Loucy (cell line): ENCODE data around the gene PLIN4.

Source experiments
- H2AFZ ChIP-seq: fragments of 200-600 bp; sonication (generic); 2 replicates; pipeline ENCODE4 v1.6.0; 2016; ENCODE audit warnings: antibody characterized with exemption, mild to moderate bottlenecking, low read length, moderate library complexity
- H3F3A ChIP-seq: fragments of 200-600 bp; 2 replicates; pipeline ENCODE4 v1.6.0; 2016; ENCODE audit warnings: antibody characterized with exemption, low read depth, mild to moderate bottlenecking
- H3K27me3 ChIP-seq: fragments of 200-600 bp; sonication (generic); 2 replicates; pipeline ENCODE4 v1.6.1; 2014; ENCODE audit warnings: low read length, mild to moderate bottlenecking; ENCODE audit not compliant: insufficient read depth, poor library complexity, severe bottlenecking
- H3K36me3 ChIP-seq: fragments of 200-600 bp; sonication (generic); 2 replicates; pipeline ENCODE4 v1.6.1; 2016; ENCODE audit warnings: low read length; ENCODE audit not compliant: insufficient read depth
- H3K4me1 ChIP-seq: fragments of 200-600 bp; sonication (generic); 2 replicates; pipeline ENCODE4 v1.5.1; 2014; ENCODE audit warnings: low read length, mild to moderate bottlenecking; ENCODE audit not compliant: insufficient read depth, poor library complexity, severe bottlenecking
- H3K4me2 ChIP-seq: fragments of 200-600 bp; sonication (generic); 2 replicates; pipeline ENCODE4 v1.6.0; 2014; ENCODE audit warnings: antibody characterized with exemption, low read length, low read depth, mild to moderate bottlenecking; ENCODE audit not compliant: poor library complexity, severe bottlenecking
- H3K4me3 ChIP-seq: fragments of 200-600 bp; sonication (generic); 2 replicates; pipeline ENCODE4 v1.5.1; 2014; ENCODE audit warnings: low read length, mild to moderate bottlenecking, mixed read lengths; ENCODE audit not compliant: poor library complexity, severe bottlenecking
- H3K79me2 ChIP-seq: fragments of 200-600 bp; sonication (generic); 2 replicates; pipeline ENCODE4 v1.6.1; 2014; ENCODE audit warnings: low read length; ENCODE audit not compliant: insufficient read depth
- H3K9ac ChIP-seq: fragments of 200-600 bp; sonication (generic); 2 replicates; pipeline ENCODE4 v1.6.0; 2014; ENCODE audit warnings: mild to moderate bottlenecking, low read depth, low read length, moderate library complexity; ENCODE audit not compliant: poor library complexity, severe bottlenecking
- H3K9me2 ChIP-seq: fragments of 200-600 bp; sonication (generic); replicated peaks from 2 replicates; pipeline ENCODE4 v1.6.1; 2016; ENCODE audit warnings: low read depth, low read length, mixed read lengths
- H3K9me3 ChIP-seq: fragments of 200-600 bp; sonication (generic); 2 replicates; pipeline ENCODE4 v1.6.1; 2014; ENCODE audit warnings: mild to moderate bottlenecking, antibody characterized with exemption, low read length, low read depth; ENCODE audit not compliant: insufficient read depth
- H4K20me1 ChIP-seq: fragments of 200-600 bp; sonication (generic); 2 replicates; pipeline ENCODE4 v1.6.0; 2014; ENCODE audit warnings: antibody characterized with exemption, low read length, mild to moderate bottlenecking; ENCODE audit not compliant: insufficient read depth, poor library complexity, severe bottlenecking
- EZH2phosphoT487 ChIP-seq: fragments of 200-600 bp; IDR thresholded peaks from 2 replicates; pipeline ENCODE4 v1.6.1; 2018; ENCODE audit warnings: antibody characterized with exemption, mild to moderate bottlenecking, moderate library complexity, borderline replicate concordance
- TF ChIP-seq, protein P1 (sequence below): fragments of 200-600 bp; sonication (generic); conservative IDR thresholded peaks from 2 replicates; pipeline ENCODE4 v1.5.1; 2014; ENCODE audit warnings: mild to moderate bottlenecking, antibody characterized with exemption, low read length

Gene PLIN4

GRCh38 chr19:4495471-4495870 is 22.8 kb downstream of the PLIN4 start:
- TF ChIP-seq EZH2phosphoT487, result no peak
- TF ChIP-seq, protein P1, sequence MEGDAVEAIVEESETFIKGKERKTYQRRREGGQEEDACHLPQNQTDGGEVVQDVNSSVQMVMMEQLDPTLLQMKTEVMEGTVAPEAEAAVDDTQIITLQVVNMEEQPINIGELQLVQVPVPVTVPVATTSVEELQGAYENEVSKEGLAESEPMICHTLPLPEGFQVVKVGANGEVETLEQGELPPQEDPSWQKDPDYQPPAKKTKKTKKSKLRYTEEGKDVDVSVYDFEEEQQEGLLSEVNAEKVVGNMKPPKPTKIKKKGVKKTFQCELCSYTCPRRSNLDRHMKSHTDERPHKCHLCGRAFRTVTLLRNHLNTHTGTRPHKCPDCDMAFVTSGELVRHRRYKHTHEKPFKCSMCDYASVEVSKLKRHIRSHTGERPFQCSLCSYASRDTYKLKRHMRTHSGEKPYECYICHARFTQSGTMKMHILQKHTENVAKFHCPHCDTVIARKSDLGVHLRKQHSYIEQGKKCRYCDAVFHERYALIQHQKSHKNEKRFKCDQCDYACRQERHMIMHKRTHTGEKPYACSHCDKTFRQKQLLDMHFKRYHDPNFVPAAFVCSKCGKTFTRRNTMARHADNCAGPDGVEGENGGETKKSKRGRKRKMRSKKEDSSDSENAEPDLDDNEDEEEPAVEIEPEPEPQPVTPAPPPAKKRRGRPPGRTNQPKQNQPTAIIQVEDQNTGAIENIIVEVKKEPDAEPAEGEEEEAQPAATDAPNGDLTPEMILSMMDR, result no peak
- Histone ChIP-seq H3K36me3 (peaks cover 55% of the 10 kb centered on the region; the same call in 1 of the 2 replicates), H3K9me3 (no peaks in the 10 kb centered on the region), H4K20me1 (no peaks in the 10 kb centered on the region), H3K4me3 (no peak overlapping the region), H3K4me1 (no peaks in the 10 kb centered on the region), H3K4me2 (no peak overlapping the region), H3K79me2 (no peaks in the 10 kb centered on the region), H2AFZ (no peak overlapping the region), H3K27me3 (no peaks in the 10 kb centered on the region), H3K9ac (no peak overlapping the region), H3F3A (no peaks in the 10 kb centered on the region), H3K9me2 (no peaks in the 10 kb centered on the region)

DNA sequence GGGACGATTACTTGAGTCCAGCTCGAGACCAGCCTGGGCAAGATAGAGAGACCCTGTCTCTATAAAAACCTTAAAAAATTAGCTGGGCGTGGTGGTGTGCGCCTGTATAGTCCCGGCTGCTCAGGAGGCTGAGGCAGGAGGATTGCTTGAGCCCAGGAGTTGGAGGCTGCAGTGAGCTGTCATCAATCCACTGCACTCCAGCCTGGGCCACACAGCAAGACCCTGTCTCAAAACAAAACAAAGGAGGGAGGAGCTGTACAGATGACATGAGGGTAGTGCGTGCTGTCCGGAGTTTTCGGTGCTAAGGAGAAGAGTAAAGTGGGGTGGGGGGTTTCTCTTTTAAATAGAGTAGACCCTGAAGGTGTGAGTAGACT is 23.6 kb downstream of the PLIN4 start:
- Histone ChIP-seq H3K79me2 (no peaks in the 10 kb centered on the region), H3F3A (no peaks in the 10 kb centered on the region), H2AFZ (no peak overlapping the region), H3K9me3 (no peaks in the 10 kb centered on the region), H3K4me1 (no peaks in the 10 kb centered on the region), H3K9ac (no peak overlapping the region), H3K9me2 (no peaks in the 10 kb centered on the region), H3K27me3 (no peaks in the 10 kb centered on the region), H3K4me3 (no peak overlapping the region), H4K20me1 (no peaks in the 10 kb centered on the region), H3K4me2 (no peak overlapping the region), H3K36me3 (peaks cover 57% of the 10 kb centered on the region; the same call in 1 of the 2 replicates)
- TF ChIP-seq, protein P1, result no peak
- TF ChIP-seq EZH2phosphoT487, result no peak

GRCh38 chr19:4493929-4494690 is 24.2 kb downstream of the PLIN4 start:
- no peaks in the 10 kb centered on the region for H3K79me2 ChIP-seq
- no peaks in the 10 kb centered on the region for H3K9me3 ChIP-seq
- H3K4me2 ChIP-seq, result no peak overlapping the region
- H3K27me3 ChIP-seq, result no peaks in the 10 kb centered on the region
- H3K4me1 ChIP-seq, result no peaks in the 10 kb centered on the region
- no peak overlapping the region for H3K4me3 ChIP-seq
- peaks cover 61% of the 10 kb centered on the region; the same call in 1 of the 2 replicates for H3K36me3 ChIP-seq
- H2AFZ ChIP-seq, result no peak overlapping the region
- TF ChIP-seq, protein P1, result no peak
- TF ChIP-seq EZH2phosphoT487, result no peak
- H3K9ac ChIP-seq, result no peak overlapping the region
- H3K9me2 ChIP-seq, result no peaks in the 10 kb centered on the region
- no peaks in the 10 kb centered on the region for H3F3A ChIP-seq
- H4K20me1 ChIP-seq, result no peaks in the 10 kb centered on the region
